HepG2 (cell line): ENCODE measurements around the gene OGA. TPM values are rescaled to one million over a fixed set of nuclear protein-coding genes. Genes with fewer than 3 reads are reported as not detected.

Experiments
- ATAC-seq: fragments of 200-7000 bp; cut with Tn5 transposase; 3 replicates; pipeline ENCODE4 v1.9.1; 2020; ENCODE audit warnings: mild to moderate bottlenecking, moderate library complexity
- BruUV-seq: library from RNA; stranded (reverse); fragments of 400-500 nt; replicated peaks from 2 replicates; lab custom pipeline; 2021; lab: Mats Ljungman, UMichigan
- CTCF ChIA-PET: fragments of 300-600 bp; formaldehyde crosslinking; extraction: SDS; loops from one replicate; lab custom pipeline; 2021; ENCODE audit warnings: low total read pairs, inconsistent platforms, low intra/inter-chr PET ratio; lab: Yijun Ruan, JAX
- POLR2A ChIA-PET: fragments of 350-600 bp; sonication (Branson Sonifier 250); formaldehyde crosslinking; loops from one replicate; lab custom pipeline; 2020; ENCODE audit warnings: antibody characterized with exemption, inconsistent platforms; lab: Yijun Ruan, JAX
- DNase-seq: peaks from one replicate; pipeline ENCODE4 v3.0.0-alpha.2; 2015; ENCODE audit warnings: low spot score
- FAIRE-seq: peaks from 3 replicates; lab custom pipeline; 2011; peaks lifted over from hg19 to GRCh38; lab: Jason Lieb, UNC
- H2AFZ ChIP-seq: one replicate; pipeline ENCODE4 v1.6.1; 2011; ENCODE audit warnings: low read length, inconsistent platforms
- H3K27ac ChIP-seq: fragments of 300-600 bp; 3 replicates; pipeline ENCODE4 v1.8.0; 2011; ENCODE audit warnings: mixed run types, mild to moderate bottlenecking, mixed read lengths, low read length, inconsistent platforms; ENCODE audit not compliant: insufficient read depth; ENCODE audit errors: extremely low read length
- H3K27me3 ChIP-seq, 2 experiments: fragments of 200-600 bp in 1 of 2; 2 replicates in 1 of 2; 3 replicates in 1 of 2; pipeline versions ENCODE4 v1.6.0 to v1.8.0; 2011; ENCODE audit warnings: low read length in 2 of 2, mild to moderate bottlenecking in 2 of 2, moderate library complexity in 2 of 2, inconsistent platforms in 1 of 2; ENCODE audit not compliant: insufficient read depth in 2 of 2, control insufficient read depth in 1 of 2
- H3K36me3 ChIP-seq, 2 experiments: fragments of 200-600 bp in 1 of 2; replicated peaks in 1 of 2; 2 replicates in 1 of 2; 3 replicates in 1 of 2; pipeline versions ENCODE4 v1.5.1 to v1.8.0; 2011; ENCODE audit warnings: low read length in 2 of 2, inconsistent platforms in 1 of 2; ENCODE audit not compliant: insufficient read depth in 2 of 2, control insufficient read depth in 1 of 2
- H3K4me1 ChIP-seq: 2 replicates; pipeline ENCODE4 v1.5.1; 2012; ENCODE audit warnings: low read length, inconsistent platforms; ENCODE audit not compliant: insufficient read depth
- H3K4me2 ChIP-seq: 2 replicates; pipeline ENCODE4 v1.6.0; 2011; ENCODE audit warnings: low read depth, low read length, inconsistent platforms
- H3K4me3 ChIP-seq, 3 experiments: fragments of 200-600 bp in 1 of 3; sonication (generic), shearing (Covaris generic) in 1 of 3; replicated peaks in 1 of 3; 2 replicates each; pipeline ENCODE4 v1.5.1; 2011 to 2016; ENCODE audit warnings: low read length in 3 of 3, inconsistent platforms in 2 of 3, low read depth in 2 of 3, mild to moderate bottlenecking in 2 of 3, control low read depth in 1 of 3, mixed read lengths in 1 of 3; ENCODE audit not compliant: insufficient read depth in 1 of 3
- H3K79me2 ChIP-seq: one replicate; pipeline ENCODE4 v1.6.1; 2011; ENCODE audit warnings: low read length, inconsistent platforms; ENCODE audit not compliant: insufficient read depth
- H3K9ac ChIP-seq: 2 replicates; pipeline ENCODE4 v1.6.0; 2011; ENCODE audit warnings: mild to moderate bottlenecking, low read depth, low read length, inconsistent platforms; ENCODE audit not compliant: insufficient read depth
- H3K9me3 ChIP-seq: 2 replicates; pipeline ENCODE4 v1.5.1; 2012; ENCODE audit warnings: mild to moderate bottlenecking, low read length
- H4K20me1 ChIP-seq: 2 replicates; pipeline ENCODE4 v1.6.0; 2011; ENCODE audit warnings: inconsistent platforms, mild to moderate bottlenecking, low read length, moderate library complexity; ENCODE audit not compliant: insufficient read depth
- FOSL1 ChIP-seq: sonication (generic); formaldehyde crosslinking; IDR thresholded peaks from 2 replicates; pipeline ENCODE4 v1.9.0; 2021; ENCODE audit warnings: missing genetic modification reagents, borderline replicate concordance
- FOXP1 ChIP-seq, 2 experiments: fragments of 450-650 bp in 1 of 2; IDR thresholded peaks; 2 replicates each; pipeline ENCODE4 v1.6.1; 2017 to 2018; ENCODE audit warnings: antibody characterized with exemption in 1 of 2
- GATAD2A ChIP-seq: IDR thresholded peaks from 2 replicates; pipeline ENCODE4 v1.6.1; 2016
- HDAC6 ChIP-seq: fragments of 200-600 bp; sonication (generic); IDR thresholded peaks from 2 replicates; pipeline ENCODE4 v1.7.0; 2017; ENCODE audit warnings: mild to moderate bottlenecking, antibody characterized with exemption, low read length, low read depth
- KDM2A ChIP-seq: sonication (generic); formaldehyde crosslinking; IDR thresholded peaks from 2 replicates; pipeline ENCODE4 v1.4.0; 2020; ENCODE audit warnings: low read depth, missing genetic modification reagents, borderline replicate concordance
- MTF1 ChIP-seq: sonication (generic); formaldehyde crosslinking; IDR thresholded peaks from 2 replicates; pipeline ENCODE4 v1.5.0; 2020; ENCODE audit warnings: missing genetic modification reagents
- NR2F6 ChIP-seq, 2 experiments: IDR thresholded peaks; 2 replicates each; pipeline ENCODE4 v1.6.1; 2016; ENCODE audit warnings: antibody characterized with exemption in 1 of 2, mild to moderate bottlenecking in 1 of 2
- PAWR ChIP-seq: sonication (generic); formaldehyde crosslinking; IDR thresholded peaks from 2 replicates; pipeline ENCODE4 v1.4.0; 2020; ENCODE audit warnings: missing genetic modification reagents, mild to moderate bottlenecking, borderline replicate concordance
- PAXIP1 ChIP-seq: sonication (generic); formaldehyde crosslinking; conservative IDR thresholded peaks from 2 replicates; pipeline ENCODE4 v1.4.0; 2020; ENCODE audit warnings: mild to moderate bottlenecking, missing genetic modification reagents, moderate library complexity
- ZNF274 ChIP-seq: sonication (generic); formaldehyde crosslinking; IDR thresholded peaks from 2 replicates; pipeline ENCODE4 v1.5.1; 2020; ENCODE audit warnings: mild to moderate bottlenecking, missing genetic modification reagents
- WGBS: methylation state at CpG from one replicate; pipeline ENCODE4 v1.1.6; 2017; ENCODE audit warnings: low lambda C conversion rate; 5-methylcytosine and 5-hydroxymethylcytosine counted together
- in situ Hi-C: cut with HindIII; loops from 2 replicates; pipeline ENCODE4 v1.10.0; 2017; ENCODE audit warnings: low pct_unique_long_range_greater_than_20kb; ENCODE audit not compliant: extremely low pct_ligation_motif_present
- intact Hi-C: fragments of 100-400 bp; cut with micrococcal nuclease; formaldehyde crosslinking; loops from one replicate; pipeline ENCODE4 v1.10.0; 2022; ENCODE audit not compliant: unreplicated experiment
- polyA plus RNA-seq, 8 experiments: library from polyadenylated mRNA; depleted of rRNA in 3 of 8; stranded (reverse) in 7 of 8; unstranded in 1 of 8; fragments of >200 nt; fragmentation: Illumina TruSeq in 4 of 8; extraction: Trizol in 4 of 8; gene quantifications; 2 replicates each; pipeline versions ENCODE4 v1.2.1 to v1.2.3, GENCODE V29; 2011 to 2016; ENCODE audit warnings: low read depth in 4 of 8, missing spikeins in 1 of 8, mixed read lengths in 1 of 8; ENCODE audit not compliant: insufficient read depth in 1 of 8
- total RNA-seq, 5 experiments: library from RNA; depleted of rRNA; stranded (reverse); fragments of >200 nt; fragmentation: Illumina TruSeq; extraction: Trizol; gene quantifications; 2 replicates each; pipeline ENCODE4 v1.2.3, GENCODE V29; 2016; ENCODE audit warnings: low read depth in 1 of 5
- TF ChIP-seq, protein P1 (sequence below): sonication (generic); formaldehyde crosslinking; IDR thresholded peaks from 2 replicates; pipeline ENCODE4 v1.4.0; 2020; ENCODE audit warnings: missing genetic modification reagents, borderline replicate concordance
- TF ChIP-seq, protein P2 (sequence below): sonication (generic); formaldehyde crosslinking; IDR thresholded peaks from 2 replicates; pipeline ENCODE4 v1.5.1; 2020; ENCODE audit warnings: missing genetic modification reagents, mild to moderate bottlenecking, borderline replicate concordance

Gene OGA
- total and polyA plus RNA-seq, 2 of the 13 experiments (the other 11 are each of a cell fraction or from before 2014, with no cell fraction given) = 33.2 to 39.8 TPM

- POLR2A ChIA-PET = no interaction called here
- H3K9me3 ChIP-seq = no peaks in the 10 kb centered on the region
- FAIRE-seq (no peak), DNase-seq (no peak), ATAC-seq (no peak)
- CTCF ChIA-PET = no interaction called here
- WGBS = 17% methylated on average over 9 of the region's 12 CpGs
- no peak overlapping the region for H3K4me3 ChIP-seq
- H3K27ac ChIP-seq = no peak overlapping the region
- no peaks in the 10 kb centered on the region for H3K4me1 ChIP-seq
- TF ChIP-seq GATAD2A (no peak), HDAC6 (no peak), KDM2A (no peak), FOSL1 (CRISPR knock-in tag) (no peak), FOXP1 (IDR thresholded peaks at IDR 0.05) (no peak), FOXP1 (CRISPR knock-in tag; IDR thresholded peaks at IDR 0.05) (no peak), MTF1 (CRISPR knock-in tag) (no peak), NR2F6 (IDR thresholded peaks at IDR 0.05) (no peak), NR2F6 (CRISPR knock-in tag; IDR thresholded peaks at IDR 0.05) (no peak), ZNF274 (CRISPR knock-in tag) (no peak), PAWR (no peak), PAXIP1 (CRISPR knock-in tag) (no peak)
- TF ChIP-seq, protein P1, sequence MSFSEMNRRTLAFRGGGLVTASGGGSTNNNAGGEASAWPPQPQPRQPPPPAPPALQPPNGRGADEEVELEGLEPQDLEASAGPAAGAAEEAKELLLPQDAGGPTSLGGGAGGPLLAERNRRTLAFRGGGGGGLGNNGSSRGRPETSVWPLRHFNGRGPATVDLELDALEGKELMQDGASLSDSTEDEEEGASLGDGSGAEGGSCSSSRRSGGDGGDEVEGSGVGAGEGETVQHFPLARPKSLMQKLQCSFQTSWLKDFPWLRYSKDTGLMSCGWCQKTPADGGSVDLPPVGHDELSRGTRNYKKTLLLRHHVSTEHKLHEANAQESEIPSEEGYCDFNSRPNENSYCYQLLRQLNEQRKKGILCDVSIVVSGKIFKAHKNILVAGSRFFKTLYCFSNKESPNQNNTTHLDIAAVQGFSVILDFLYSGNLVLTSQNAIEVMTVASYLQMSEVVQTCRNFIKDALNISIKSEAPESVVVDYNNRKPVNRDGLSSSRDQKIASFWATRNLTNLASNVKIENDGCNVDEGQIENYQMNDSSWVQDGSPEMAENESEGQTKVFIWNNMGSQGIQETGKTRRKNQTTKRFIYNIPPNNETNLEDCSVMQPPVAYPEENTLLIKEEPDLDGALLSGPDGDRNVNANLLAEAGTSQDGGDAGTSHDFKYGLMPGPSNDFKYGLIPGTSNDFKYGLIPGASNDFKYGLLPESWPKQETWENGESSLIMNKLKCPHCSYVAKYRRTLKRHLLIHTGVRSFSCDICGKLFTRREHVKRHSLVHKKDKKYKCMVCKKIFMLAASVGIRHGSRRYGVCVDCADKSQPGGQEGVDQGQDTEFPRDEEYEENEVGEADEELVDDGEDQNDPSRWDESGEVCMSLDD (CRISPR knock-in tag) = no peak
- TF ChIP-seq, protein P2, sequence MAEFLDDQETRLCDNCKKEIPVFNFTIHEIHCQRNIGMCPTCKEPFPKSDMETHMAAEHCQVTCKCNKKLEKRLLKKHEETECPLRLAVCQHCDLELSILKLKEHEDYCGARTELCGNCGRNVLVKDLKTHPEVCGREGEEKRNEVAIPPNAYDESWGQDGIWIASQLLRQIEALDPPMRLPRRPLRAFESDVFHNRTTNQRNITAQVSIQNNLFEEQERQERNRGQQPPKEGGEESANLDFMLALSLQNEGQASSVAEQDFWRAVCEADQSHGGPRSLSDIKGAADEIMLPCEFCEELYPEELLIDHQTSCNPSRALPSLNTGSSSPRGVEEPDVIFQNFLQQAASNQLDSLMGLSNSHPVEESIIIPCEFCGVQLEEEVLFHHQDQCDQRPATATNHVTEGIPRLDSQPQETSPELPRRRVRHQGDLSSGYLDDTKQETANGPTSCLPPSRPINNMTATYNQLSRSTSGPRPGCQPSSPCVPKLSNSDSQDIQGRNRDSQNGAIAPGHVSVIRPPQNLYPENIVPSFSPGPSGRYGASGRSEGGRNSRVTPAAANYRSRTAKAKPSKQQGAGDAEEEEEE (CRISPR knock-in tag) = no peak
- no peak overlapping the region for H3K4me2 ChIP-seq
- H3K36me3 ChIP-seq = no peaks in the 10 kb centered on the region
- no peaks in the 10 kb centered on the region for H3K79me2 ChIP-seq
- no peaks in the 10 kb centered on the region for H4K20me1 ChIP-seq
- H3K9ac ChIP-seq = no peak overlapping the region
- peaks cover 14 to 60% of the 10 kb centered on the region in 2 experiments; a peak in 4 of 5 replicates for H3K27me3 ChIP-seq
- no TSS peak for BruUV-seq
- in situ Hi-C loops = no loop called here
- H2AFZ ChIP-seq = no peak overlapping the region
- intact Hi-C loops = no loop called here
These were observed 58.7 kb downstream of the OGA start for GRCh38 chr10:101759309-101760247.
